GM23338 (cell line): ENCODE data around the gene CRACR2B. TPM values are rescaled to one million over a fixed set of nuclear protein-coding genes. Genes with fewer than 3 reads are reported as not detected.

Source experiments
- ATAC-seq: fragments of 200-7000 bp; cut with Tn5 transposase; 3 replicates; pipeline ENCODE4 v1.9.1; 2020
- DNase-seq: peaks from one replicate; pipeline ENCODE4 v3.0.0-alpha.2; 2015; ENCODE audit warnings: low spot score
- H2AFZ ChIP-seq: fragments of 200-600 bp; sonication (generic); 2 replicates; pipeline ENCODE4 v1.8.0; 2016; ENCODE audit warnings: antibody characterized with exemption, mild to moderate bottlenecking, moderate library complexity
- H3F3A ChIP-seq: fragments of 200-600 bp; sonication (generic); replicated peaks from 2 replicates; pipeline ENCODE4 v1.8.0; 2017; ENCODE audit warnings: antibody characterized with exemption, mixed run types, low read depth
- H3K27ac ChIP-seq: fragments of 200-600 bp; sonication (generic); 2 replicates; pipeline ENCODE4 v1.6.1; 2016; ENCODE audit warnings: low read depth
- H3K27me3 ChIP-seq: fragments of 200-600 bp; sonication (generic); 2 replicates; pipeline ENCODE4 v1.8.0; 2016; ENCODE audit warnings: mild to moderate bottlenecking, mixed run types, moderate library complexity; ENCODE audit not compliant: insufficient read depth
- H3K36me3 ChIP-seq: fragments of 200-600 bp; sonication (generic); 2 replicates; pipeline ENCODE4 v1.8.0; 2016; ENCODE audit warnings: mild to moderate bottlenecking; ENCODE audit not compliant: insufficient read depth
- H3K4me1 ChIP-seq: fragments of 200-600 bp; sonication (generic); 2 replicates; pipeline ENCODE4 v1.8.0; 2016; ENCODE audit warnings: mild to moderate bottlenecking, moderate library complexity; ENCODE audit not compliant: insufficient read depth
- H3K4me2 ChIP-seq: fragments of 200-600 bp; sonication (generic); 2 replicates; pipeline ENCODE4 v1.7.1; 2017; ENCODE audit warnings: mixed run types
- H3K4me3 ChIP-seq: fragments of 200-600 bp; sonication (generic); 2 replicates; pipeline ENCODE4 v1.6.1; 2016; ENCODE audit warnings: mixed run types
- H3K79me2 ChIP-seq: fragments of 200-600 bp; sonication (generic); replicated peaks from 2 replicates; pipeline ENCODE4 v1.8.0; 2017; ENCODE audit warnings: mild to moderate bottlenecking; ENCODE audit not compliant: insufficient read depth
- H3K9me2 ChIP-seq: fragments of 200-600 bp; sonication (generic); 2 replicates; pipeline ENCODE4 v1.8.0; 2017; ENCODE audit not compliant: insufficient read depth
- H4K20me1 ChIP-seq: fragments of 200-600 bp; sonication (generic); replicated peaks from 2 replicates; pipeline ENCODE4 v1.8.0; 2017; ENCODE audit warnings: mild to moderate bottlenecking; ENCODE audit not compliant: insufficient read depth
- H3K27ac Mint-ChIP-seq: 2 replicates; pipeline ENCODE4 v1.8.0; 2020; ENCODE audit warnings: inconsistent platforms, mild to moderate bottlenecking, moderate library complexity, mixed read lengths
- H3K27me3 Mint-ChIP-seq: 3 replicates; pipeline ENCODE4 v1.8.0; 2022; ENCODE audit warnings: low read depth, mild to moderate bottlenecking, moderate library complexity, mixed read lengths, inconsistent platforms; ENCODE audit not compliant: insufficient read depth, poor library complexity
- H3K36me3 Mint-ChIP-seq: 3 replicates; pipeline ENCODE4 v1.8.0; 2021; ENCODE audit warnings: low read depth, mild to moderate bottlenecking, inconsistent platforms, moderate library complexity, mixed read lengths
- H3K4me1 Mint-ChIP-seq: 3 replicates; pipeline ENCODE4 v1.8.0; 2020; ENCODE audit warnings: mild to moderate bottlenecking, inconsistent platforms, mixed read lengths
- H3K4me3 Mint-ChIP-seq: 3 replicates; pipeline ENCODE4 v1.8.0; 2021; ENCODE audit warnings: moderate library complexity, mild to moderate bottlenecking, inconsistent platforms, mixed read lengths
- H3K9me3 Mint-ChIP-seq: 3 replicates; pipeline ENCODE4 v1.8.0; 2020; ENCODE audit warnings: moderate library complexity, mild to moderate bottlenecking, inconsistent platforms, mixed read lengths
- CREB1 ChIP-seq: fragments of 250-450 bp; sonication (Bioruptor Pico); IDR thresholded peaks from 2 replicates; pipeline ENCODE4 v1.5.0; 2020; ENCODE audit warnings: low read depth, mild to moderate bottlenecking, moderate library complexity
- EZH2 ChIP-seq: fragments of 200-600 bp; sonication (generic); IDR thresholded peaks from one replicate; pipeline ENCODE4 v1.8.0; 2017; ENCODE audit warnings: antibody characterized with exemption, mild to moderate bottlenecking, low read depth; ENCODE audit not compliant: unreplicated experiment
- EZH2phosphoT487 ChIP-seq: fragments of 200-600 bp; sonication (generic); IDR thresholded peaks from one replicate; pipeline ENCODE4 v1.8.1; 2018; ENCODE audit warnings: antibody characterized with exemption; ENCODE audit not compliant: unreplicated experiment
- JUNB ChIP-seq: IDR thresholded peaks from one replicate; pipeline ENCODE4 v1.6.1; 2016; ENCODE audit warnings: antibody characterized with exemption; ENCODE audit not compliant: unreplicated experiment
- NANOG ChIP-seq: IDR thresholded peaks from 2 replicates; pipeline ENCODE4 v1.6.1; 2016; ENCODE audit warnings: antibody characterized with exemption, borderline replicate concordance
- POLR2AphosphoS5 ChIP-seq: IDR thresholded peaks from 2 replicates; pipeline ENCODE4 v1.6.1; 2016; ENCODE audit warnings: antibody characterized with exemption, low read depth
- STAT1 ChIP-seq: IDR thresholded peaks from one replicate; pipeline ENCODE4 v1.6.1; 2016; ENCODE audit warnings: antibody characterized with exemption; ENCODE audit not compliant: unreplicated experiment
- ZNF331 ChIP-seq: fragments of 250-450 bp; sonication (Bioruptor Pico); IDR thresholded peaks from 2 replicates; pipeline ENCODE4 v1.5.0; 2020; ENCODE audit warnings: low read depth, mild to moderate bottlenecking, moderate library complexity
- polyA plus RNA-seq: library from polyadenylated mRNA; unstranded; fragments of >200 nt; fragmentation: Nextera tagmentation; extraction: Ambion mirVana; gene quantifications from 2 replicates; pipeline ENCODE4 v1.2.1, GENCODE V29; 2016
- total RNA-seq: library from RNA; depleted of rRNA; stranded (reverse); fragments of >200 nt; shearing (Covaris generic); gene quantifications from 2 replicates; pipeline ENCODE4 v1.2.3, GENCODE V29; 2014
- TF ChIP-seq, protein P1 (sequence below), 2 experiments: fragments of 200-600 bp in 1 of 2; sonication (generic) in 1 of 2; conservative IDR thresholded peaks; 2 replicates each; pipeline versions ENCODE4 v1.5.1 to v1.6.1; 2016 to 2017; ENCODE audit warnings: antibody characterized with exemption in 2 of 2, low read depth in 2 of 2, mild to moderate bottlenecking in 2 of 2, moderate library complexity in 1 of 2
- TF ChIP-seq, protein P2 (sequence below): IDR thresholded peaks from 2 replicates; pipeline ENCODE4 v1.6.1; 2016; ENCODE audit warnings: antibody characterized with exemption
- TF ChIP-seq, protein P3 (sequence below): IDR thresholded peaks from one replicate; pipeline ENCODE4 v1.6.1; 2018; ENCODE audit warnings: antibody characterized with exemption; ENCODE audit not compliant: unreplicated experiment

The CRACR2B gene
- total and polyA plus RNA-seq, 2 experiments from 2014 or later, result 55.9 to 64.1 TPM

DNA sequence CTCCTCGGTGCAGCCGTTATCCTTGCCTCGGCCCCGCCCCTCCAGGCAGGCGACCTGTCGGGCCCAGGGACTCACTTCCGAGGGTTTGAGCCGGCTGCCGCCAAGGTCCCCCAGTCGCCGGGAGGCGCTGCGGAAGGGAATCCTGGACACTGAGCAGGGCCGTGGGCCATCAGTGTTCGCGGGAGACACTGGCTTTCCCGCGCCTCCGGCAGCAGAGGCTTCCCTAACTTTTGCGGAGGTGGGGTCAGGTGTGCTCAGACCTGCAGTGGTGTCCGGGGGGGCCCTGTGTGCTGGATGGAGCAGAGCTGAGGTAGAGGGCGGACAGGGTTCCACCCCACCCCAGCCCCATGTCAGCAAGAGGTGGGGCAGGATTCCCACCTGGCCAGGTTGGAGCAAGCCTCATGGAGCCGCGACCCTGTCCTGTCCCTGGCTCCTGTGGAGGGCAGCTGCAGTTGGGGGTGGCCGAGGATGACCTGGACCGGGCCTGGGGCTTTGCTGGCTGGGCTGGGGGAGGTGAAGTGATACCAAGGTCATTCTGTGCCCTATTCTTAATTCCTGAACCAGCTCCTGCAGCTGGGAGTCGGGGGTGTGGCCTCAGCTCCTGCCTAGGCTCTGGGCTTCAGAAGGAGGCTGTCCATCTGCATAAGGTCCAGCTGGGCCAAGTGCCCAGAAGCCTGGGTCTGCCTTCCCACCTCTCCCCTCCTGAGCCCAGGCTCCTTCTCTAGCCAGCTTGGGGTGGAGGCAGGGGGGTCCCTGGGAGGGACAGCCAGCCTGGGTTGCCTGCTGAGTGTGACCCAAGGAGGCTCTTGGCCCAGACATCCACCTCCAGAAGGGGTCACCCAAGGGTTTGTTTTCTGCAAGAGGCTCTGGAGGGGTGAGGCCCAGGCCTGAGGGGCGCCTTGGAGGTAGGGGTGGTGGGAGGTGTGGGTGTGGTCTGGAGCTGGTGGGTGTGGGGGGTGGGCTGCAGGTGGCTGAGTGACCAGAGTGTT is 23.4 kb downstream of the CRACR2B start:
- Mint-ChIP-seq H3K27me3 (peaks cover 16% of the 10 kb centered on the region), H3K27ac (no peak overlapping the region), H3K36me3 (no peaks in the 10 kb centered on the region), H3K4me1 (peaks cover 24% of the 10 kb centered on the region), H3K4me3 (peak overlapping the region; percentile 71), H3K9me3 (no peaks in the 10 kb centered on the region)
- Histone ChIP-seq H3K4me1 (peaks cover 19% of the 10 kb centered on the region), H3K79me2 (0 out of 2 replicates have a peak, but pooled peaks cover 3% of the 10 kb centered on the region), H3K4me3 (peak overlapping the region; percentile 89), H3F3A (0 out of 2 replicates have a peak, but pooled peaks cover 5% of the 10 kb centered on the region), H4K20me1 (peaks cover 17% of the 10 kb centered on the region), H3K27me3 (no peaks in the 10 kb centered on the region), H3K4me2 (peak overlapping the region; percentile 97), H3K9me2 (no peaks in the 10 kb centered on the region), H2AFZ (no peak overlapping the region), H3K27ac (no peak overlapping the region), H3K36me3 (no peaks in the 10 kb centered on the region)
- DNase-seq (peak; percentile 73), ATAC-seq (peak; percentile 19)
- TF ChIP-seq STAT1, result no peak
- no peak for TF ChIP-seq JUNB
- TF ChIP-seq EZH2phosphoT487, result no peak
- no peak for TF ChIP-seq ZNF331 (CRISPR knock-in tag)
- TF ChIP-seq CREB1 (CRISPR knock-in tag), result no peak
- TF ChIP-seq NANOG, result no peak
- TF ChIP-seq, protein P1, sequence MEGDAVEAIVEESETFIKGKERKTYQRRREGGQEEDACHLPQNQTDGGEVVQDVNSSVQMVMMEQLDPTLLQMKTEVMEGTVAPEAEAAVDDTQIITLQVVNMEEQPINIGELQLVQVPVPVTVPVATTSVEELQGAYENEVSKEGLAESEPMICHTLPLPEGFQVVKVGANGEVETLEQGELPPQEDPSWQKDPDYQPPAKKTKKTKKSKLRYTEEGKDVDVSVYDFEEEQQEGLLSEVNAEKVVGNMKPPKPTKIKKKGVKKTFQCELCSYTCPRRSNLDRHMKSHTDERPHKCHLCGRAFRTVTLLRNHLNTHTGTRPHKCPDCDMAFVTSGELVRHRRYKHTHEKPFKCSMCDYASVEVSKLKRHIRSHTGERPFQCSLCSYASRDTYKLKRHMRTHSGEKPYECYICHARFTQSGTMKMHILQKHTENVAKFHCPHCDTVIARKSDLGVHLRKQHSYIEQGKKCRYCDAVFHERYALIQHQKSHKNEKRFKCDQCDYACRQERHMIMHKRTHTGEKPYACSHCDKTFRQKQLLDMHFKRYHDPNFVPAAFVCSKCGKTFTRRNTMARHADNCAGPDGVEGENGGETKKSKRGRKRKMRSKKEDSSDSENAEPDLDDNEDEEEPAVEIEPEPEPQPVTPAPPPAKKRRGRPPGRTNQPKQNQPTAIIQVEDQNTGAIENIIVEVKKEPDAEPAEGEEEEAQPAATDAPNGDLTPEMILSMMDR (conservative IDR thresholded peaks at IDR 0.05; ENCODE audit: low read depth in 2 of 2), result peak; percentile 46 to 72

DNA sequence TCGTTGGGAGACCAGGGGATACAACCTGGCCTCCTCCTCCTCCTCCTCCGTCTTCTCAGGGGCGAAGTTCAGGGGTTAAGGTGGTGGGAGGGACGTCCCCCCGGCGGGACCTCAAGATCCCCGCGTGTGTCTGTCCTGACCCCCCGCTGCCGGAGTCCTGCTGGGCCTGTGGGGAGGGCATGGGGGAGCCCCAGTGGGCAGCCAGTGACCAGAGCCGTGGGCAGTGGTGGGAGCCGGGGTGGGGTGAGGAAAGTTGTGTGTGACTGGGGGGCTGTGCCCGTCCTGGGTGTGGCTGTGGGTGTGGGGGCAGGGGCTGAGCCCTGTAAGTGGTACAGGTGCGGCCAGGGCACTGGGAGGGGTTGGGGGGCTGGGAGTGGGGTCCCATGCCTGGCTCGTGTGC is 25.0 kb downstream of the CRACR2B start:
- ATAC-seq (no peak), DNase-seq (no peak)
- H3K79me2 ChIP-seq, result 0 out of 2 replicates have a peak, but pooled peaks cover 3% of the 10 kb centered on the region
- H4K20me1 ChIP-seq, result peaks cover 17% of the 10 kb centered on the region
- H3F3A ChIP-seq, result peaks cover 9% of the 10 kb centered on the region
- no peak overlapping the region for H3K27ac Mint-ChIP-seq
- H3K36me3 Mint-ChIP-seq, result no peaks in the 10 kb centered on the region
- H3K27ac ChIP-seq, result no peak overlapping the region
- no peak overlapping the region for H3K4me2 ChIP-seq
- H2AFZ ChIP-seq, result no peak overlapping the region
- peaks cover 26% of the 10 kb centered on the region for H3K4me1 ChIP-seq
- H3K4me3 Mint-ChIP-seq, result no peak overlapping the region
- peaks cover 29% of the 10 kb centered on the region for H3K4me1 Mint-ChIP-seq
- no peaks in the 10 kb centered on the region for H3K36me3 ChIP-seq
- H3K27me3 ChIP-seq, result no peaks in the 10 kb centered on the region
- no peaks in the 10 kb centered on the region for H3K9me2 ChIP-seq
- H3K27me3 Mint-ChIP-seq, result peaks cover 9% of the 10 kb centered on the region
- no peaks in the 10 kb centered on the region for H3K9me3 Mint-ChIP-seq
- H3K4me3 ChIP-seq, result no peak overlapping the region
- TF ChIP-seq, protein P2, sequence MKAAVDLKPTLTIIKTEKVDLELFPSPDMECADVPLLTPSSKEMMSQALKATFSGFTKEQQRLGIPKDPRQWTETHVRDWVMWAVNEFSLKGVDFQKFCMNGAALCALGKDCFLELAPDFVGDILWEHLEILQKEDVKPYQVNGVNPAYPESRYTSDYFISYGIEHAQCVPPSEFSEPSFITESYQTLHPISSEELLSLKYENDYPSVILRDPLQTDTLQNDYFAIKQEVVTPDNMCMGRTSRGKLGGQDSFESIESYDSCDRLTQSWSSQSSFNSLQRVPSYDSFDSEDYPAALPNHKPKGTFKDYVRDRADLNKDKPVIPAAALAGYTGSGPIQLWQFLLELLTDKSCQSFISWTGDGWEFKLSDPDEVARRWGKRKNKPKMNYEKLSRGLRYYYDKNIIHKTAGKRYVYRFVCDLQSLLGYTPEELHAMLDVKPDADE, result no peak
- no peak for TF ChIP-seq NANOG
- TF ChIP-seq POLR2AphosphoS5, result no peak
- TF ChIP-seq, protein P1 (conservative IDR thresholded peaks at IDR 0.05; ENCODE audit: low read depth in 2 of 2), result no peak
- TF ChIP-seq JUNB, result no peak
- no peak for TF ChIP-seq STAT1
- TF ChIP-seq EZH2phosphoT487, result no peak
- TF ChIP-seq, protein P3, sequence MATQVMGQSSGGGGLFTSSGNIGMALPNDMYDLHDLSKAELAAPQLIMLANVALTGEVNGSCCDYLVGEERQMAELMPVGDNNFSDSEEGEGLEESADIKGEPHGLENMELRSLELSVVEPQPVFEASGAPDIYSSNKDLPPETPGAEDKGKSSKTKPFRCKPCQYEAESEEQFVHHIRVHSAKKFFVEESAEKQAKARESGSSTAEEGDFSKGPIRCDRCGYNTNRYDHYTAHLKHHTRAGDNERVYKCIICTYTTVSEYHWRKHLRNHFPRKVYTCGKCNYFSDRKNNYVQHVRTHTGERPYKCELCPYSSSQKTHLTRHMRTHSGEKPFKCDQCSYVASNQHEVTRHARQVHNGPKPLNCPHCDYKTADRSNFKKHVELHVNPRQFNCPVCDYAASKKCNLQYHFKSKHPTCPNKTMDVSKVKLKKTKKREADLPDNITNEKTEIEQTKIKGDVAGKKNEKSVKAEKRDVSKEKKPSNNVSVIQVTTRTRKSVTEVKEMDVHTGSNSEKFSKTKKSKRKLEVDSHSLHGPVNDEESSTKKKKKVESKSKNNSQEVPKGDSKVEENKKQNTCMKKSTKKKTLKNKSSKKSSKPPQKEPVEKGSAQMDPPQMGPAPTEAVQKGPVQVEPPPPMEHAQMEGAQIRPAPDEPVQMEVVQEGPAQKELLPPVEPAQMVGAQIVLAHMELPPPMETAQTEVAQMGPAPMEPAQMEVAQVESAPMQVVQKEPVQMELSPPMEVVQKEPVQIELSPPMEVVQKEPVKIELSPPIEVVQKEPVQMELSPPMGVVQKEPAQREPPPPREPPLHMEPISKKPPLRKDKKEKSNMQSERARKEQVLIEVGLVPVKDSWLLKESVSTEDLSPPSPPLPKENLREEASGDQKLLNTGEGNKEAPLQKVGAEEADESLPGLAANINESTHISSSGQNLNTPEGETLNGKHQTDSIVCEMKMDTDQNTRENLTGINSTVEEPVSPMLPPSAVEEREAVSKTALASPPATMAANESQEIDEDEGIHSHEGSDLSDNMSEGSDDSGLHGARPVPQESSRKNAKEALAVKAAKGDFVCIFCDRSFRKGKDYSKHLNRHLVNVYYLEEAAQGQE, result no peak
- no peak for TF ChIP-seq ZNF331 (CRISPR knock-in tag)
- no peak for TF ChIP-seq EZH2
- no peak for TF ChIP-seq CREB1 (CRISPR knock-in tag)
